Left ventricle myocardium inferior (tissue), 1 donor: Measurements from ENCODE around the gene SSH3. TPM values are rescaled to one million over a fixed set of nuclear protein-coding genes. Genes with fewer than 3 reads are reported as not detected.

Experiments
- DNase-seq: peaks from one replicate; pipeline ENCODE4 v3.0.0-alpha.2; 2020
- H3K27ac ChIP-seq: fragments of 200-600 bp; replicated peaks from 2 replicates; pipeline ENCODE4 v1.8.0; 2021
- H3K27me3 ChIP-seq: fragments of 200-600 bp; 2 replicates; pipeline ENCODE4 v1.8.0; 2021; ENCODE audit warnings: low read depth
- H3K36me3 ChIP-seq: fragments of 200-600 bp; 2 replicates; pipeline ENCODE4 v1.8.0; 2021
- H3K4me1 ChIP-seq: fragments of 200-600 bp; 2 replicates; pipeline ENCODE4 v1.8.0; 2021
- H3K4me3 ChIP-seq: fragments of 200-600 bp; 2 replicates; pipeline ENCODE4 v1.8.0; 2021; ENCODE audit warnings: mild to moderate bottlenecking, moderate library complexity
- H3K9me3 ChIP-seq: fragments of 200-600 bp; replicated peaks from 2 replicates; pipeline ENCODE4 v1.8.0; 2021
- intact Hi-C: fragments of 100-400 bp; cut with micrococcal nuclease; formaldehyde crosslinking; loops from one replicate; pipeline ENCODE4 v1.11.0; 2022
- total RNA-seq: library from RNA; stranded (reverse); fragmentation: NEBNext Ultra II Directional; extraction: Animal tissue kit (Norgen Biotek cat#: 25700); gene quantifications from one replicate; pipeline ENCODE4 v1.2.1, GENCODE V29; 2021
- TF ChIP-seq, protein P1 (sequence below): fragments of 200-600 bp; IDR thresholded peaks from 2 replicates; pipeline ENCODE4 v1.8.0; 2021; ENCODE audit warnings: antibody characterized with exemption, mild to moderate bottlenecking, borderline replicate concordance
- donor health status: DM: no; HTN: yes; CAD: no; lungs with severe emphysema.

Gene SSH3
- total RNA-seq, 1 donor from 2014 or later = 14.9 TPM

DNA sequence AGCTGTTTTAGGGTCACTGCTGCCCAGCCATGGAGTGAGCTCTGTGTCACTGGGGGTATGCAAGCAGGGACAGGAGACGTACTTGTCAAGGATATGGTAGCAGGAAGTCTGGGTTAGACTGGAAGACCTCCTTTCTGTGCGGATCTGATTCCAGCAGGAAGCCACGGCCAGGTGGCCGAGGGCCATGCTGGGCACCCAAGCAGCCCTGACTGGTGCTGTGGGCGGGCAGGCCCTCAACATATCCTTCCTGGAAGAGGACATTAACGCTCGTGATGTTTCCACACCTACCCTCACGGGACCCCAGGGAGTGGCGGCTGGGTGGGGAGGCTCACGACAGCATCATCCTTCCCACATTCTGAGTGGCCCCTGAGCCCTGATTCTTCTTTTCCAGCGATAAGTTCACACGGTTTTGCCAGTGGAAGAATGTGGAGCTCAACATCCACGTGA lies 23.0 kb upstream of the SSH3 start:
- Histone ChIP-seq H3K4me3 (no peak overlapping the region), H3K9me3 (no peaks in the 10 kb centered on the region), H3K4me1 (peaks cover 67% of the 10 kb centered on the region), H3K36me3 (peaks cover 71% of the 10 kb centered on the region), H3K27me3 (no peaks in the 10 kb centered on the region), H3K27ac (peak overlapping the region; percentile 31)
- TF ChIP-seq, protein P1, sequence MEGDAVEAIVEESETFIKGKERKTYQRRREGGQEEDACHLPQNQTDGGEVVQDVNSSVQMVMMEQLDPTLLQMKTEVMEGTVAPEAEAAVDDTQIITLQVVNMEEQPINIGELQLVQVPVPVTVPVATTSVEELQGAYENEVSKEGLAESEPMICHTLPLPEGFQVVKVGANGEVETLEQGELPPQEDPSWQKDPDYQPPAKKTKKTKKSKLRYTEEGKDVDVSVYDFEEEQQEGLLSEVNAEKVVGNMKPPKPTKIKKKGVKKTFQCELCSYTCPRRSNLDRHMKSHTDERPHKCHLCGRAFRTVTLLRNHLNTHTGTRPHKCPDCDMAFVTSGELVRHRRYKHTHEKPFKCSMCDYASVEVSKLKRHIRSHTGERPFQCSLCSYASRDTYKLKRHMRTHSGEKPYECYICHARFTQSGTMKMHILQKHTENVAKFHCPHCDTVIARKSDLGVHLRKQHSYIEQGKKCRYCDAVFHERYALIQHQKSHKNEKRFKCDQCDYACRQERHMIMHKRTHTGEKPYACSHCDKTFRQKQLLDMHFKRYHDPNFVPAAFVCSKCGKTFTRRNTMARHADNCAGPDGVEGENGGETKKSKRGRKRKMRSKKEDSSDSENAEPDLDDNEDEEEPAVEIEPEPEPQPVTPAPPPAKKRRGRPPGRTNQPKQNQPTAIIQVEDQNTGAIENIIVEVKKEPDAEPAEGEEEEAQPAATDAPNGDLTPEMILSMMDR = no peak
- DNase-seq = no peak
- intact Hi-C loops = no loop called here

DNA sequence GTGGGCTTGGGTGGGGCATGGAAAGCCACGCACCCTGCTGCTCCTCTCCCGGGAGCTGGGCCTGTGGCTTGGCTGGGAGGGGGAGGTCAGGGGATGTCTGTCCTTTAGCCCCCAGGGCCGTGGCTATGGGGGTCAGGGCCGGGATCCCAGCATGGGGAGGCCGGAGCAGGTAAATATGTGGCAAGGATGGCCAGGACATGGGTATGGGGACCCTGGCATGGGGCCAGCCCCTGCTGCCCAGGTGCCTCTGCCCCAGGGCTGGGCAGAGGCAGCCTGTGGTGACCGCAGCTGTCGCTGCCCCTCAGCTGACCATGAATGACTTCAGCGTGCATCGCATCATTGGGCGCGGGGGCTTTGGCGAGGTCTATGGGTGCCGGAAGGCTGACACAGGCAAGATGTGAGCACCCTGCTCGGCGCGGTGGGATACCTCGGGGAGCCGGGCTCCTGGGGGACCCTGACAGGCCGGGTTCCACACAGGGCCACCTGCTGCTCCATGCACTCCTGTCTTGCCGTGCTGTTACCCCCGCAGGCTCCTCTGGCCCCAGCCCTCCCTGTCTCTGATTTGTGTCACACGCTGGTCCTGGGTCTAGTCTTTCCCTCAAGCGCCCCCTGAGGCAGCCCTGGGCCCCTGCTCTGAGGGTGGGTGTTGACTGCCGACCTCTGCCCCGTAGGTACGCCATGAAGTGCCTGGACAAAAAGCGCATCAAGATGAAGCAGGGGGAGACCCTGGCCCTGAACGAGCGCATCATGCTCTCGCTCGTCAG lies 22.4 kb upstream of the SSH3 start:
- TF ChIP-seq, protein P1 = no peak
- DNase-seq = peak; percentile 15
- H3K27me3 ChIP-seq = no peaks in the 10 kb centered on the region
- H3K36me3 ChIP-seq = peaks cover 77% of the 10 kb centered on the region
- no peak overlapping the region for H3K4me3 ChIP-seq
- peak overlapping the region; percentile 31 for H3K27ac ChIP-seq
- intact Hi-C loops = no loop called here
- no peaks in the 10 kb centered on the region for H3K9me3 ChIP-seq
- peaks cover 67% of the 10 kb centered on the region for H3K4me1 ChIP-seq

DNA sequence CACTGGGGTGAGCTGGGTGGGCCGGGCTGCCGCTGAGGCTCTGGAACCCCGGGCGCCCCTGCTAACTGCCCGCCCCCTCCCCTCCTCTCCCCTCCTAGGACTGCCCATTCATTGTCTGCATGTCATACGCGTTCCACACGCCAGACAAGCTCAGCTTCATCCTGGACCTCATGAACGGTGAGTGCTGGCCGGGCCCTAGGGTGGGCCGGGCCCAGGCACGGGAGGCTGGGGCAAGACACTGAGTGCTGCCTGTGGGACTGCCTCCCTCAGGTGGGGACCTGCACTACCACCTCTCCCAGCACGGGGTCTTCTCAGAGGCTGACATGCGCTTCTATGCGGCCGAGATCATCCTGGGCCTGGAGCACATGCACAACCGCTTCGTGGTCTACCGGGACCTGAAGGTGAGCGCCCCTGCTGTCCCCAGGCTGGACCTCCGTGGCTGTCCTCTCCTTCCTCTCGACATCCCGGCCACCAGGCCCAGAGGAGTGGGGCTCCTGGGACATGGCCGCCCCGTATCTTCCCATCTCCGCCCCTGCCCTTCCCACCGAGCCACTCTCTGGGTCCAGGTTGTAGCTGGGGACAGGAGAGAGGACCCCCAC lies 21.7 kb upstream of the SSH3 start:
- no peak for DNase-seq
- Histone ChIP-seq H3K27me3 (no peaks in the 10 kb centered on the region), H3K9me3 (no peaks in the 10 kb centered on the region), H3K4me3 (no peak overlapping the region), H3K36me3 (peaks cover 84% of the 10 kb centered on the region), H3K27ac (peak overlapping the region; percentile 67), H3K4me1 (peaks cover 64% of the 10 kb centered on the region)
- TF ChIP-seq, protein P1 = no peak
- intact Hi-C loops = no loop called here

DNA sequence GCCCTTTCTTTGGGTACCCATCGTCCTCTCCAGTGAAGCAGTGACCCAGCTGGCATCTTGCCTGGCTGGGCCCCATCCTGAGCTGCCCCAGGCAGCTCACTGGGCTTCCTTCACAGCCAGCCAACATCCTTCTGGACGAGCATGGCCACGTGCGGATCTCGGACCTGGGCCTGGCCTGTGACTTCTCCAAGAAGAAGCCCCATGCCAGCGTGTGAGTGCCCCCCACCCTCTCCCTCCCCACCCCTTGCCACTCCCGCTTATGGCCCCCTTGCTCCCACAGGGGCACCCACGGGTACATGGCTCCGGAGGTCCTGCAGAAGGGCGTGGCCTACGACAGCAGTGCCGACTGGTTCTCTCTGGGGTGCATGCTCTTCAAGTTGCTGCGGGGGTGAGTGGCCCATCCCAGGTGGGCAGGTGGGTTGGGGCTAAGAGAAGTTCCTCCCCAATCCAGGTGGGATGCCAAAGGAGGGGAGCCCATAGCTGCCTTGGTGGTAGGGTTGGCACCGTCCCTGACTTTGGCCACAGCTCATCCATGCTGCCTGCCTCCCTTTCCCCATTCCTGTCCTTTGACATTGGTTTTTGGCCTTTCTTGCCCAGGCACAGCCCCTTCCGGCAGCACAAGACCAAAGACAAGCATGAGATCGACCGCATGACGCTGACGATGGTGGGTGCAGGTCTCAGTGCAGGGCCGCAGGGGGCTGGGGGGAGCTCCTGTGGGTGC lies 21.0 kb upstream of the SSH3 start:
- H3K27ac ChIP-seq = peak overlapping the region; percentile 67
- intact Hi-C loops = no loop called here
- peaks cover 87% of the 10 kb centered on the region for H3K36me3 ChIP-seq
- TF ChIP-seq, protein P1 = no peak
- no peaks in the 10 kb centered on the region for H3K9me3 ChIP-seq
- H3K4me3 ChIP-seq = no peak overlapping the region
- H3K27me3 ChIP-seq = no peaks in the 10 kb centered on the region
- peak; percentile 17 for DNase-seq
- H3K4me1 ChIP-seq = peaks cover 64% of the 10 kb centered on the region

DNA sequence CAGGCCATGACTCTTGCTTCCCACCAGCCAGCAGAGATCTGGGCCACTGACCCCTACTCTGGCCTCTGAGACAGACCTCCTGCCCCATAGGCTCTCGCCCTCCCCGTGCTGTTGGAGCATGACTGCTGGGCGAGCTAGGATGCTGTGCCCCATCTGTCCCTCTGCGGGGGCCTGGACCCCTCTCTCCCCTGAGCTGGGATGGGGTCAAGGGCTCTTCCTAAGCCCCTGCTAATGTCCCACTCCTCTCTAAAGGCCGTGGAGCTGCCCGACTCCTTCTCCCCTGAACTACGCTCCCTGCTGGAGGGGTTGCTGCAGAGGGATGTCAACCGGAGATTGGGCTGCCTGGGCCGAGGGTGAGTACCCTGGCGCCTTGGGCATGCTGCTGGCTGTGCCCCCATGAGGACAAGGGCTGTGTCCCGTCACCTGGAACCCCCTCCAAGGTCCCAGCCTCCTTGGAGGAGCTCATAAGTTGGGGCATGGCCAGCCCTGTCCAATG lies 20.4 kb upstream of the SSH3 start:
- H3K36me3 ChIP-seq = peaks cover 87% of the 10 kb centered on the region
- intact Hi-C loops = no loop called here
- no peaks in the 10 kb centered on the region for H3K27me3 ChIP-seq
- peak overlapping the region; percentile 67 for H3K27ac ChIP-seq
- no peaks in the 10 kb centered on the region for H3K9me3 ChIP-seq
- H3K4me3 ChIP-seq = no peak overlapping the region
- TF ChIP-seq, protein P1 = no peak
- peak; percentile 12 for DNase-seq
- peaks cover 64% of the 10 kb centered on the region for H3K4me1 ChIP-seq
